Body of pancreas (tissue), 4 donors: ENCODE results near the gene GABBR1. TPM values are rescaled to one million over a fixed set of nuclear protein-coding genes. Genes with fewer than 3 reads are reported as not detected.

Experiments used
- ATAC-seq: fragments of 150-250 bp; one replicate; pipeline ENCODE4 v1.9.1; 2016
- DNase-seq, 4 donors: peaks; one replicate each; pipeline ENCODE4 v3.0.0-alpha.2; 2019
- H3K27ac ChIP-seq, 4 donors: fragments of 200-600 bp; sonication (generic); 1 replicate in 3 of 4; 2 replicates in 1 of 4; pipeline versions ENCODE4 v1.5.1 to v1.6.1; 2016 to 2019; ENCODE audit warnings: mild to moderate bottlenecking in 1 of 4, mixed read lengths in 1 of 4, moderate library complexity in 1 of 4
- H3K27me3 ChIP-seq, 2 donors: fragments of 200-600 bp; sonication (generic); one replicate each; pipeline ENCODE4 v1.6.0; 2016; ENCODE audit warnings: mild to moderate bottlenecking in 1 of 2
- H3K36me3 ChIP-seq, 2 donors: fragments of 200-600 bp; sonication (generic); replicated peaks in 1 of 2; 2 replicates each; pipeline ENCODE4 v1.5.1; 2016; ENCODE audit warnings: low read depth in 2 of 2; ENCODE audit not compliant: insufficient read depth in 1 of 2
- H3K4me1 ChIP-seq: fragments of 200-600 bp; sonication (generic); one replicate; pipeline ENCODE4 v1.6.0; 2016
- H3K4me3 ChIP-seq, 2 donors: fragments of 200-600 bp; sonication (generic); 1 replicate in 1 of 2; 2 replicates in 1 of 2; pipeline ENCODE4 v1.5.1; 2016 to 2019
- H3K9me3 ChIP-seq, 3 donors: fragments of 200-600 bp; sonication (generic); 1 replicate in 2 of 3; 2 replicates in 1 of 3; pipeline ENCODE4 v1.5.1; 2016
- POLR2A ChIP-seq, 3 donors: fragments of 450-650 bp; IDR thresholded peaks; one replicate each; pipeline ENCODE4 v1.6.1; 2016; ENCODE audit warnings: antibody characterized with exemption in 3 of 3, mild to moderate bottlenecking in 2 of 3
- WGBS, 2 donors: methylation state at CpG; one replicate each; pipeline ENCODE4 v1.1.5; 2017; 5-methylcytosine and 5-hydroxymethylcytosine counted together
- intact Hi-C: fragments of 100-400 bp; cut with DNase I; formaldehyde crosslinking; loops from one replicate; pipeline ENCODE4 v1.15.1; 2023
- total RNA-seq, 2 donors: library from RNA; depleted of rRNA; stranded (reverse); fragments of >200 nt; gene quantifications; one replicate each; pipeline ENCODE4 v1.1.0, GENCODE V29; 2016
- TF ChIP-seq, protein P1 (sequence below), 7 experiments: fragments of 450-650 bp in 4 of 7; fragments of 200-600 bp in 3 of 7; sonication (generic) in 3 of 7; IDR thresholded peaks; one replicate each; pipeline ENCODE4 v1.5.1; 2016 to 2019; ENCODE audit warnings: antibody characterized with exemption in 7 of 7

The GABBR1 gene
- total RNA-seq, 2 donors from 2014 or later: 23.7 to 31.9 TPM

DNA sequence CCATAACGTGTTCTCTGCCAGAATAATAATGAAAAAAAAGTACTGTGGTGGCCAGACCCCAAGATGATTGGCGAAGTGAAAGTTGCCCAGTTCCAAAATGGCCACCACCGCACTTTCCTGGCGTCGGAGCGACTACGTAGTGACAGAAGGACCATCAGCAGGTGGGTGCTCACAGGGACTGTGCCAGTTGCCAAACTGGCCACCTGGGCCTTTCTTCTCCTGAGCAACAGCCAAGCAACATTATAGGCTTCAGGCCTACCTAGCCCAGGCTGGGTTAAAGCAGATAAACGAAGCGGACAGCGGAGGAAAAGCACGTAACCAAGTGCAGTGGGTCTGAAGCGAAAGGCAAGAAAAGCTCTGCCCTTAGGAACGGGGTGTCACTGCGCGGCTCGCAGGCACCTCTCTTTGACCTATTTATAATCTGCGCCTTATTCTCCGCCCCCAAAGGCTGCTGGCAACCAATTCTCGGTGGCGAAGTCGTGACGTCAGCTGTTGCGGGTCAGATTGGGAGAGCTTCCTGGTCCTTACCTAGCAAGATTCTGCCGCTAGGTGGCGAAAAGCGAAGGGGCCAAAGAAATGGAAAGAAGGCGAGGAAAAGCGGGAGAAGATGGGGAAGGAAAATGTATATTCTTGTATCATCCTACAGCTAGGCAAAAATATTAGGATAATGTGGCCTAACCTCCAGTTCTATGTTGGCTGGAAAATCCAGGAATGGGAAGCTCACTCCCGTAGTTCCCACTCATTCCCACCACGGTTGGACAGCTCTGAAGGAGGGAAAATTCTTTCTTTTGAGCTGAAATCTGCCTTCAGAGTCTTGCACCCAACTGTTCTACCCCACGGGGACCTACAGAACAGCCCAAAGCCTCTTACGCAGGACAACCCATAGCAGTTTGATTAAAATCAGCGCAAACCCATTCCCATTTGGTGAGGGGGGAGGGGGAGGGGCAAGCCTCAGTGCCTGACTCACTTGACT lies 17.0 kb upstream of the GABBR1 start:
- H3K27me3 ChIP-seq: peaks cover 0 to 7% of the 10 kb centered on the region in 2 donors
- 3 to 5% methylated on average over 31 to 33 of the region's 33 CpGs for WGBS, 2 donors
- no peaks in the 10 kb centered on the region for H3K36me3 ChIP-seq
- H3K4me1 ChIP-seq: peaks cover 10% of the 10 kb centered on the region
- H3K27ac ChIP-seq: peak overlapping the region; percentile 90 to 99 (median 96)
- DNase-seq (peak; percentile 98 to 99 (median 99)), ATAC-seq (peak; percentile 98)
- TF ChIP-seq, protein P1, sequence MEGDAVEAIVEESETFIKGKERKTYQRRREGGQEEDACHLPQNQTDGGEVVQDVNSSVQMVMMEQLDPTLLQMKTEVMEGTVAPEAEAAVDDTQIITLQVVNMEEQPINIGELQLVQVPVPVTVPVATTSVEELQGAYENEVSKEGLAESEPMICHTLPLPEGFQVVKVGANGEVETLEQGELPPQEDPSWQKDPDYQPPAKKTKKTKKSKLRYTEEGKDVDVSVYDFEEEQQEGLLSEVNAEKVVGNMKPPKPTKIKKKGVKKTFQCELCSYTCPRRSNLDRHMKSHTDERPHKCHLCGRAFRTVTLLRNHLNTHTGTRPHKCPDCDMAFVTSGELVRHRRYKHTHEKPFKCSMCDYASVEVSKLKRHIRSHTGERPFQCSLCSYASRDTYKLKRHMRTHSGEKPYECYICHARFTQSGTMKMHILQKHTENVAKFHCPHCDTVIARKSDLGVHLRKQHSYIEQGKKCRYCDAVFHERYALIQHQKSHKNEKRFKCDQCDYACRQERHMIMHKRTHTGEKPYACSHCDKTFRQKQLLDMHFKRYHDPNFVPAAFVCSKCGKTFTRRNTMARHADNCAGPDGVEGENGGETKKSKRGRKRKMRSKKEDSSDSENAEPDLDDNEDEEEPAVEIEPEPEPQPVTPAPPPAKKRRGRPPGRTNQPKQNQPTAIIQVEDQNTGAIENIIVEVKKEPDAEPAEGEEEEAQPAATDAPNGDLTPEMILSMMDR (IDR thresholded peaks at IDR 0.05): peak; percentile 89 to 99 (median 97)
- TF ChIP-seq POLR2A (IDR thresholded peaks at IDR 0.05): peak; percentile 86 to 97 (median 95)
- H3K4me3 ChIP-seq: peak overlapping the region; percentile 9 to 28
- no peaks in the 10 kb centered on the region for H3K9me3 ChIP-seq
- intact Hi-C loops: no loop called here

DNA sequence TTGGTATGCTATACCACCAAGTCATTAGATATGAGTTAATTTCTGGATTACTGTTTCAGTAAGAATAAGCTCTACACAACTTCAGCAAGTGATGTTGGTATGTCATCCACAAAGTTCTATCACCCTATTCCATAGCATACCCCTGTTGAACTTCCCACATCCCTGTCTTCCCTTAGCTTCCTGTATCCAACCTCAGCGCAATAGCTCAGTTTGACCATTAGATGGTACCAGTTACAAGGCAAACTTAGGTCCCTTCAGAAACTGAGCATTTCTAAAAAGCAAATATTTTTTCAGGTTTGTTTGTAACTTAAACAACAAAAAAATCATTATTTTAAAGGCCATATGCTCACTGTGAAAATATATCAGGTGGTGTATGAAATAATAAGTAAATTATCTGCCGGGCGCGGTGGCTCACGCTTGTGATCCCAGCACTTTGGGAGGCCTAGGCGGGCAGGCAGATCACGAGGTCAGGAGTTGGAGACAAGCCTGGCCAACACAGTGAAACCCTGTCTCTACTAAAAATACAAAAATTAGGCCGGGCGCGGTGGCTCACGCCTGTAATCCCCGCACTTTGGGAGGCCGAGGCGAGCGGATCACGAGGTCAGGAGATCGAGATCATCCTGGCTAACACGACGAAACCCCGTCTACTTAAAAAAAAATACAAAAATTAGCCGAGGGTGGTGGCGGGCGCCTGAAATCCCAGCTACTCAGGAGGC lies 15.1 kb upstream of the GABBR1 start:
- Histone ChIP-seq H3K27ac (no peak overlapping the region), H3K27me3 (no peaks in the 10 kb centered on the region), H3K4me1 (peaks cover 10% of the 10 kb centered on the region), H3K4me3 (no peak overlapping the region), H3K36me3 (no peaks in the 10 kb centered on the region), H3K9me3 (no peaks in the 10 kb centered on the region)
- DNase-seq (peak in 1 of 4 donors; percentile 13), ATAC-seq (no peak)
- 89 to 90% methylated on average over 23 of the region's 23 CpGs for WGBS, 2 donors
- intact Hi-C loops: no loop called here
- no peak for TF ChIP-seq POLR2A (IDR thresholded peaks at IDR 0.05)
- TF ChIP-seq, protein P1 (IDR thresholded peaks at IDR 0.05): peak in 6 of 7 experiments; percentile 19 to 45 (median 39)

DNA sequence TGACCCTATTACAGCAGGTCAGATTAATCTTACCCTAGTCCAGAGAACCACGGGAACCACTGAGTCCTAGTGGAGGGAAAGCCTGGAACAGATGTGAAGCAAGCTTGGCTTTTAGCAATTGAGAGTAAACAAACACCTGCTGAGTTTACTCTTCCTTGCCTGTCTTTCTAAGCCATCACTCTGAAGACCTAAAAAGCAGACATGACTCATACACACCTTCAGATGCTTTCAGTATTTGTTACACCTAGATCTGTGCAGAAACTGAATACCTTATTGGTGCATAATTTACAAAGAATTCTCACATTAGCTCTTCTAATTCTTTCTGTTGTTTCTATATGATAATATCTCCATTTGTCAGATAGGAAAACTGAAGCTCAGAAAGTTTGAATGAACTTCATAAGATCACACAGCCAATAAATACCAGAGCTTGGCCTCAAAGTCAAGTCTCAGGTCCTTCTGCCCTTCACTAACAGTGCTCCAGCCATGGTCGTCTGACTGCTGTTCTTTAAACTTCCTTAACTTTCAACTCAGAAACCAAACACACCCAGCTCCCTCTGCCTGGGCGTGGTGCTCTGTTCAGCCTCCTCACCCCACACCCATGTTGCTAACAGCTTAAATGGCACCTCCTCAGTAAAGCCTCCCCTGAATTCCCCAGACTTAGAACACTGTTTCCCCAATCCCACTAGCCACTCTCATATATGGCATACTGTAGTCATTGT lies 8.6 kb upstream of the GABBR1 start:
- ATAC-seq (no peak), DNase-seq (no peak)
- Histone ChIP-seq H3K4me1 (no peaks in the 10 kb centered on the region), H3K27ac (no peak overlapping the region), H3K36me3 (no peaks in the 10 kb centered on the region), H3K27me3 (no peaks in the 10 kb centered on the region), H3K4me3 (no peak overlapping the region), H3K9me3 (no peaks in the 10 kb centered on the region)
- WGBS, 2 donors: 25 to 47% methylated on average over 3 of the region's 3 CpGs
- TF ChIP-seq, protein P1 (IDR thresholded peaks at IDR 0.05): no peak
- no peak for TF ChIP-seq POLR2A (IDR thresholded peaks at IDR 0.05)
- intact Hi-C loops: no loop called here

- H3K4me3 ChIP-seq: no peak overlapping the region
- WGBS, 2 donors: 80 to 90% methylated on average over 9 of the region's 9 CpGs
- no peaks in the 10 kb centered on the region for H3K36me3 ChIP-seq
- no peak overlapping the region for H3K27ac ChIP-seq
- peaks cover 9% of the 10 kb centered on the region for H3K4me1 ChIP-seq
- H3K9me3 ChIP-seq: no peaks in the 10 kb centered on the region
- DNase-seq (no peak), ATAC-seq (no peak)
- TF ChIP-seq, protein P1 (IDR thresholded peaks at IDR 0.05): no peak
- TF ChIP-seq POLR2A (IDR thresholded peaks at IDR 0.05): no peak
- intact Hi-C loops: no loop called here
- H3K27me3 ChIP-seq: no peaks in the 10 kb centered on the region
Observed at GRCh38 chr6:29637247-29637646, 4.3 kb upstream of the GABBR1 start.
